H4 (cell line): ENCODE results near the gene CFAP157. TPM values are rescaled to one million over a fixed set of nuclear protein-coding genes. Genes with fewer than 3 reads are reported as not detected.

Experiments used
- DNase-seq: peaks from one replicate; pipeline ENCODE4 v3.0.0-alpha.2; 2015; ENCODE audit warnings: low spot score
- total RNA-seq: library from RNA; depleted of rRNA; stranded (reverse); fragments of >200 nt; shearing (Covaris generic); gene quantifications from 2 replicates; pipeline ENCODE4 v1.2.3, GENCODE V29; 2014; rRNA removed

CFAP157 gene
- total RNA-seq, 1 experiment from 2014 or later, result not detected

DNA sequence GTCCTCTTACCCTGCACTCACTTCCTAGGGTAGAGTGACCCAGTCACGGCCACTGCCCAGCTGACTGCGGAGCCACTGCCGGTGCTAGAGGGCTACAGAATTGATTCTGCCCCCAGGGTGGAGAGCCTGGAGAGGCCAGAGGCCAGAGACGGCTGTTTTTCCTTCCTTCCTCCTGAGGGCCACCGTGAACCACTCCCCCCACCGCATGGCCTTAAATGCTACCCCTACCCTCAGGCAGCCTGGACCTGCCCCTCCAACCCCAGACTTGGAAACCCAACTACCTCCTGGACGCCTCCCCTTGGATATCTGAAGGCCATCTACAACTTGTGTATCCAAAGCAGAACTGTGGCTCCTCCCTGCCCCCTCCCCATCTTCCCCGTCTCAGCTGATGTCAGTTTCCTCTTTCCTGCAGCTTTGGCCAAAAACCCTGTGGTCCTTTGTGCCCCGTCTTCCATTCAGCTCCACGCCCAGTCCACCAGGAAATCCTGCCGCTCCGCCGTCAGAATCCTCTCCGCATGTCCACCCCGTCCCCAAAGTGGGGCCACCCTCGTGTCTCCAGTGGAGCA is 55.4 kb downstream of the CFAP157 start:
- no peak for DNase-seq

DNA sequence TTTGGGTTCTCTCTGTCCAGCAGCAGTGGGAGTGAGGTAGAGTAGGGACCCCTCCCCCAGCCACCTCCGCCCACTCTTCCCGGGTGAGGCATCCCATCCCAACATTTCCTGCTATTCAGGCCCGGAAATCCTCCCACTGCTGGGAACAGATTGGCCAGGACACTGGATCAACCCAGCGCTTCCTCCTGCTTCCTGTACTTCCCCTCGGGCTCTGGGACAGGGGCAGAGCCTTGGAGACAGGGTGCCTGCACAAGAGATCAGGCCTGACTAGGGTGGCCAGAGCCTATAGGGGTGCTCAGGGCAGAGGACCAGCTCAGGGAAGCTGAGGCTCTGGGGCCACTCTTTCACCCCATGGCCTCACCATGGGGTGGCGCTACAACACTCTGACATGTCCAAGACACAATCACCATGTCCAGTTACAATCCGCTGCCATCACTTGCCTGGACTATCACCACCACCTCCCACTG is 57.2 kb downstream of the CFAP157 start:
- DNase-seq, result no peak

DNA sequence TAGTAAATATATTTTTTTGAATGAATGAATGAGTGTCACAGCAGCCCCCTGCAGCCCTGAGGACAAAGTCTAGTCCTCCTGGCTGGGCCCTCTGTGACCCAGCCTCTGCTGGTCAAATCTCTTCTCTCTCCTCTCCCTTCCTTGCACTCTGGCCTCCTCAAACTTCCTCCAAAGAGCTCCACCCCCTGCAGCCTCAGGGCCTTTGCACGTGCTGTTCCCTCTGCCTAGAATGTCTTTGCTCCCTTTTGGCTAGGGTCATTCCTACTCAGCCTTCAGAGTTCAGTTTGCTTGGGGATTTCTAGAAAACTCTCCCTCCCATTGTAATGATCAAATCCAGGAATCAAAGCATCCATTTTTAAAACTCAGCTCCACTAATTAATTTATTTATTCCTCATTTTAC is 58.6 kb downstream of the CFAP157 start:
- DNase-seq, result no peak

Other genes starting within 250 kb of the CFAP157 start
- gene STXBP1, start 94.7 kb upstream of the CFAP157 start, total RNA-seq, result 7.2 and 18.8 TPM in 2 replicates
- gene PTRH1, start 8.7 kb downstream of the CFAP157 start, total RNA-seq, result 9.9 and 11.4 TPM in 2 replicates
- not detected in 2 replicates for gene TTC16, start 9.1 kb downstream of the CFAP157 start, total RNA-seq
- 6.3 and 11.5 TPM in 2 replicates for gene TOR2A, start 28.3 kb downstream of the CFAP157 start, total RNA-seq
- 0.12 and 0.23 TPM in 2 replicates for gene SH2D3C, start 71.7 kb downstream of the CFAP157 start, total RNA-seq
- 22.8 and 24.8 TPM in 2 replicates for gene CDK9, start 79.0 kb downstream of the CFAP157 start, total RNA-seq
- gene FPGS, start 95.9 kb downstream of the CFAP157 start, total RNA-seq, result 32.8 and 49.8 TPM in 2 replicates
- gene ENG, start 147.7 kb downstream of the CFAP157 start, total RNA-seq, result 1.8 and 3.0 TPM in 2 replicates
- gene AK1, start 170.7 kb downstream of the CFAP157 start, total RNA-seq, result 25.3 and 45.7 TPM in 2 replicates
- 12.4 and 14.8 TPM in 2 replicates for gene ST6GALNAC6, start 192.6 kb downstream of the CFAP157 start, total RNA-seq
- 5.2 and 12.8 TPM in 2 replicates for gene ST6GALNAC4, start 210.1 kb downstream of the CFAP157 start, total RNA-seq
- gene PIP5KL1, start 223.8 kb downstream of the CFAP157 start, total RNA-seq, result 0.95 and 2.6 TPM in 2 replicates
- gene DPM2, start 230.9 kb downstream of the CFAP157 start, total RNA-seq, result 31.1 and 35.4 TPM in 2 replicates